ENCODE results near the gene PAPPA. TPM values are rescaled to one million over a fixed set of nuclear protein-coding genes. Genes with fewer than 3 reads are reported as not detected.

Gene PAPPA
- total RNA-seq, 1 experiment from 2014 or later = 0.22 TPM

- no peak overlapping the region for H3K4me3 Mint-ChIP-seq
- peaks cover 93% of the 10 kb centered on the region for H3K27me3 Mint-ChIP-seq (ENCODE audit: low read depth)
- no peak for ATAC-seq
Measured at GRCh38 chr9:116269250-116269649, 115.7 kb downstream of the PAPPA start.

GRCh38 chr9:116270546-116270945, 117.0 kb downstream of the PAPPA start:
- peaks cover 32% of the 10 kb centered on the region for H3K4me1 Mint-ChIP-seq
- ChIA-PET CTCF (no interaction called here), POLR2A (no interaction called here)
- H3K4me3 Mint-ChIP-seq = no peak overlapping the region
- H3K27me3 Mint-ChIP-seq (ENCODE audit: low read depth) = peaks cover 97% of the 10 kb centered on the region
- no peaks in the 10 kb centered on the region for H3K9me3 Mint-ChIP-seq
- ATAC-seq = no peak
- no peaks in the 10 kb centered on the region for H3K36me3 Mint-ChIP-seq
- TF ChIP-seq SMAD4 (CRISPR knock-in tag; IDR thresholded peaks at IDR 0.05) (no peak), ZNF219 (CRISPR knock-in tag; IDR thresholded peaks at IDR 0.05; ENCODE audit: borderline replicate concordance) (no peak), ZNF138 (CRISPR knock-in tag; conservative IDR thresholded peaks at IDR 0.05) (no peak), ZBTB43 (CRISPR knock-in tag; IDR thresholded peaks at IDR 0.05) (no peak), USF1 (CRISPR knock-in tag; IDR thresholded peaks at IDR 0.05) (no peak), AFF4 (CRISPR knock-in tag; IDR thresholded peaks at IDR 0.05; ENCODE audit: borderline replicate concordance) (no peak), ELF4 (CRISPR knock-in tag; IDR thresholded peaks at IDR 0.05; ENCODE audit: low read depth) (no peak), JAZF1 (CRISPR knock-in tag; IDR thresholded peaks at IDR 0.05) (no peak), HMGA2 (CRISPR knock-in tag; IDR thresholded peaks at IDR 0.05) (no peak), RELA (CRISPR knock-in tag; IDR thresholded peaks at IDR 0.05; ENCODE audit: borderline replicate concordance) (no peak)
- no peak for DNase-seq (ENCODE audit: low spot score)
- no peak overlapping the region for H3K27ac Mint-ChIP-seq

More at GRCh38 chr9:116269250-116269649, 115.7 kb downstream of the PAPPA start:
- Mint-ChIP-seq H3K4me1 (peaks cover 25% of the 10 kb centered on the region), H3K36me3 (no peaks in the 10 kb centered on the region), H3K27ac (no peak overlapping the region), H3K9me3 (no peaks in the 10 kb centered on the region)
- ChIA-PET CTCF (no interaction called here), POLR2A (no interaction called here)
- TF ChIP-seq TEAD4 (CRISPR knock-in tag; IDR thresholded peaks at IDR 0.05) (no peak), IRF1 (CRISPR knock-in tag; IDR thresholded peaks at IDR 0.05) (no peak), TP53 (CRISPR knock-in tag; IDR thresholded peaks at IDR 0.05) (no peak), NR2C2 (CRISPR knock-in tag; IDR thresholded peaks at IDR 0.05) (no peak)
- DNase-seq (ENCODE audit: low spot score) = no peak

- peaks cover 97% of the 10 kb centered on the region for H3K27me3 Mint-ChIP-seq (ENCODE audit: low read depth)
- no peaks in the 10 kb centered on the region for H3K9me3 Mint-ChIP-seq
- CTCF ChIA-PET = interaction anchor here (0.6 kb wide), 1 partner anchor 118 kb away, joined by 3 read pairs; the partner anchor contains the start of gene PAPPA
- H3K27ac Mint-ChIP-seq = no peak overlapping the region
- ATAC-seq (no peak), DNase-seq (ENCODE audit: low spot score) (no peak)
- H3K36me3 Mint-ChIP-seq = no peaks in the 10 kb centered on the region
- POLR2A ChIA-PET = no interaction called here
- H3K4me3 Mint-ChIP-seq = 0 out of 2 replicates have a peak overlapping the region, but pooled peaks have one; percentile 22
- peaks cover 40% of the 10 kb centered on the region for H3K4me1 Mint-ChIP-seq
- TF ChIP-seq NFYB (CRISPR knock-in tag; conservative IDR thresholded peaks at IDR 0.05; ENCODE audit: low read depth) (no peak), PREB (CRISPR knock-in tag; IDR thresholded peaks at IDR 0.05; ENCODE audit: borderline replicate concordance) (no peak), ZNF121 (CRISPR knock-in tag; IDR thresholded peaks at IDR 0.05) (no peak), AFF4 (CRISPR knock-in tag; IDR thresholded peaks at IDR 0.05; ENCODE audit: borderline replicate concordance) (no peak), SOX15 (CRISPR knock-in tag; IDR thresholded peaks at IDR 0.05) (no peak), FOXP1 (CRISPR knock-in tag; IDR thresholded peaks at IDR 0.05; ENCODE audit: borderline replicate concordance) (no peak), CDX4 (CRISPR knock-in tag; IDR thresholded peaks at IDR 0.05; ENCODE audit: borderline replicate concordance) (no peak), EMX1 (CRISPR knock-in tag; IDR thresholded peaks at IDR 0.05) (no peak)
Measured at GRCh38 chr9:116271340-116271739, 117.7 kb downstream of the PAPPA start.

All from WTC11 (cell line).